SJSA1 (cell line): ENCODE measurements around the gene PEX12. TPM values are rescaled to one million over a fixed set of nuclear protein-coding genes. Genes with fewer than 3 reads are reported as not detected.
"Not testable (repeated sequence)": the region's sequence is repeated elsewhere in the genome, so short reads cannot be mapped to it uniquely, and the experiment has no call there.

Experiments used
- DNase-seq, 2 experiments: peaks; one replicate each; pipeline ENCODE4 v3.0.0-alpha.2; 2015 to 2020; ENCODE audit warnings: low spot score in 2 of 2, low read depth in 1 of 2
- H3K27ac ChIP-seq: fragments of 250-450 bp; sonication (Bioruptor Pico); 2 replicates; pipeline ENCODE4 v1.5.1; 2020; ENCODE audit warnings: mild to moderate bottlenecking, moderate library complexity
- H3K27me3 ChIP-seq: fragments of 250-450 bp; sonication (Bioruptor Pico); replicated peaks from 2 replicates; pipeline ENCODE4 v1.5.1; 2020; ENCODE audit warnings: mild to moderate bottlenecking, moderate library complexity
- H3K36me3 ChIP-seq: fragments of 250-450 bp; sonication (Bioruptor Pico); 2 replicates; pipeline ENCODE4 v1.5.1; 2020; ENCODE audit warnings: mild to moderate bottlenecking
- H3K4me1 ChIP-seq: fragments of 250-450 bp; sonication (Bioruptor Pico); replicated peaks from 2 replicates; pipeline ENCODE4 v1.6.1; 2021; ENCODE audit warnings: mild to moderate bottlenecking
- H3K4me3 ChIP-seq: fragments of 250-450 bp; sonication (Bioruptor Pico); 2 replicates; pipeline ENCODE4 v1.5.1; 2020; ENCODE audit warnings: mild to moderate bottlenecking
- H3K9me3 ChIP-seq: fragments of 250-450 bp; sonication (Bioruptor Pico); replicated peaks from 2 replicates; pipeline ENCODE4 v1.5.1; 2020; ENCODE audit warnings: mild to moderate bottlenecking
- total RNA-seq: library from RNA; depleted of rRNA; stranded (reverse); fragments of >200 nt; shearing (Covaris generic); gene quantifications from 2 replicates; pipeline ENCODE4 v1.2.3, GENCODE V29; 2014; rRNA removed

Gene PEX12
- 4.8 and 5.8 TPM in 2 replicates for total RNA-seq

DNA sequence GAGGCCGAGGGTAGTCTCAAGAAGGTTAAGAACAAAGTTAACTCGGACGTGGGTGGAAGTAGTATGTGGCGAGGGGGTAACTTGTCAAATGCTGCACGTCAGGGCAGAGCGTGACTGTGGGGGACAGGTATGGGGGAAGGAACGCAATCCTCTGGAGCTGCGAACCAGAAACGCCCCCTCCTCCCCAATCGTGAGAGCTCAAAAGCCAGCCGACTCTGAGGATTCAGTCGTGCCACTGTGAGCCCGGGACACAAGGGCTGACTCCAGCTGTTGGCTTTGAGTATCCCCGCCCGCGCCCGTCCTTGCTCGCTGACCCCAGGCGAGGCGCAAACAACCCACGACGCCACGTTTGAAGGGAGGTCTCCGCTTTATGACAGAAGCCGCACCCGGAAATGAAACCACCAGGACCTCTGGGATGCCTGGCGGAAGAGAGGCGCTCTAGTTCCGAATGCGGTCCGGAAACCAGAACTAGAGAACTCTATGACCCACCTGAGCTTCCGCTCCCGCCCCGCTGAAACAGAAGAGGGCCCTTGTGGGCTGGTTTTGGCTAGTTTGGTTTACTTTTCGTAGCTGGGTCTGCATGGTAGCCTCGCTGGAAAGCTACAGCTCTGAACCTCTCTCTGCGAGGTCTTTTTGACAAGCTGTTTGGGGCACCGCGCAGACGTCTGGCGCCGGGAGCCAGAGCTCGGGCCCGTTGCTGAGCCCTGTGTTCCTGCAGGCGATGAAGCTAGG is at the start of gene PEX12:
PEX12 (minus strand) TSS at position 375 of the 732 bp plus-strand sequence. CDS start 550 bp downstream, outside the sequence.
- peak; percentile 80 to 87 for DNase-seq
- Histone ChIP-seq H3K27ac (peak within 1 kb of the TSS; percentile 62), H3K9me3 (no peaks in the 10 kb centered on the region)

DNA sequence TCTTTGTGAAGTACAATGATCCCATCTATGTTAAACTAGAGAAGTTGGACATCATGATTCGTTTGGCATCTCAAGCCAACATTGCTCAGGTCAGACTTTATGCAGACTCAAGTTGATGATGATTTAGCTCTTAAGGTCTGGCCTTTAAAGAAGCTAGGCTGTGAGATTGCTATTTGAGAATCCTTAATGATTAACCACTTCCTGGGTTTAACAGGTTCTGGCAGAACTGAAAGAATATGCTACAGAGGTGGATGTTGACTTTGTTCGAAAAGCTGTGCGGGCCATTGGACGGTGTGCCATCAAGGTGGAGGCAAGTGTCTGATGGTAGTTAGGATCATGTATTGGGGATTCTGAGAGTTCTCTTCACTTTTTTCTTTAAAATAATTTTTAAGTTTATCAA is 49.0 kb upstream of the PEX12 start:
- peaks cover 14% of the 10 kb centered on the region for H3K4me1 ChIP-seq
- H3K36me3 ChIP-seq: peaks cover 91% of the 10 kb centered on the region

More for the DNA sequence above, at the start of gene PEX12:
- Histone ChIP-seq H3K4me3 (peak within 1 kb of the TSS; percentile 58), H3K36me3 (peaks cover 26% of the 10 kb centered on the region), H3K27me3 (no peaks in the 10 kb centered on the region), H3K4me1 (peaks cover 23% of the 10 kb centered on the region)

DNA sequence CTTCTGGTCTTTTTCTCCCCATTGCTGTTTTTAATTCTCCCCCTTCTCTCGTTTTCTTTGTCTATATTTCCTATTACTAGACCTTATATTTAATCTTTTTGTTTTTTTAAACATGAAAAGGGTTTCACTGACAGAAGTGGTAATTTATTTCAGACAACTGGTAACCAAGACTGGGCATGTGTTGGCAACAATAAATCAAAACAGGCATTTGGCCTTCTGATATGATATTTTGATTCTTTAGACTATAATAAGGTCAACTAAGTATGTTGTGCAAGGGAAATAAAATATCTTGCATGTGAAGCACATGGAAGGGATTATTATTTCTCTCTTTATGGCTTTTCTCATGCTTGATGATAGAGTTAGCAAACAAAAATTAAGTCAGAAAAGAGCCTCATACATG is 43.4 kb upstream of the PEX12 start:
- no peaks in the 10 kb centered on the region for H3K4me1 ChIP-seq
- no peaks in the 10 kb centered on the region for H3K27me3 ChIP-seq
- no peak overlapping the region for H3K4me3 ChIP-seq
- no peak for DNase-seq
- H3K36me3 ChIP-seq: peaks cover 68% of the 10 kb centered on the region
- H3K27ac ChIP-seq: no peak overlapping the region
- H3K9me3 ChIP-seq: no peaks in the 10 kb centered on the region

More for the DNA sequence above, 49.0 kb upstream of the PEX12 start:
- H3K27ac ChIP-seq: no peak overlapping the region
- H3K4me3 ChIP-seq: no peak overlapping the region
- DNase-seq: no peak
- no peaks in the 10 kb centered on the region for H3K9me3 ChIP-seq
- no peaks in the 10 kb centered on the region for H3K27me3 ChIP-seq

DNA sequence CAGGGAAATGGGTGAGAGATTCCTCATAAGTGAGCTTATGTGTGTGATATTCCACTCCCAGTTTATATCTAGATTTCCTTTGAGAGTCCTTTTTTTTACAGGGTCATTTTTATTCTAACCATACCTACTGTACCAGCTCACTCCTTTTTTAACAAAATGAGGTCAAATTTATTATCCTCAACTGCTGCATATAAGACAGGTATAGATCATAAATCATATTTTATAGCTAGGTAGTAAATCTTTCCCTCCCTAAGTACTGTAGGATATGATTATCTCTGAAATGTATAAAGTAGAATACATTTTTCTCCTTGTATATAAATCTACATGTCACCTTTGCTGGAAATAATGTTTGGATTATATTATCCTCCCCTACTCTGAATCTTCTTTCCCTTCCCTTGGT is 40.3 kb upstream of the PEX12 start:
- Histone ChIP-seq H3K36me3 (peaks cover 63% of the 10 kb centered on the region), H3K4me1 (no peaks in the 10 kb centered on the region), H3K9me3 (no peaks in the 10 kb centered on the region), H3K27ac (no peak overlapping the region), H3K4me3 (no peak overlapping the region), H3K27me3 (no peaks in the 10 kb centered on the region)
- no peak for DNase-seq

DNA sequence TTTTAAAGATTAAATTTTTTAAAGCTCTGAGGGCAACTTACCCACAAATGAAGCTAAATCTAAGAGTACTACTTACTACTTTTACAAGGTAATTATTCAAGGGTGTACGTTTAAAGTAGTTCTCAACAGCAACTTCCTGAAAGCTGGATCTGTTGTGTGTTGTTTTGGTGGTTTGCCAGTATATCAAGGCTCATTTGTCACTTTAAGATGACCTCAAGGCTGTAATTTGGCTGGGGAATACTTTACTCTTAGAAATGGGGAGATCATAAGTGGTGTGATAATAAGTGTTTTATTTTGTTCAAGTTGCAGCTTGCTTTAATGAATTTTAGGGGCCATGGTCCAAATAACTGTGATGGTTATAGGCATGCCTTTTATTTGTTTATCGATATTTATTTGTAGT is 39.1 kb upstream of the PEX12 start:
- DNase-seq: no peak
- no peaks in the 10 kb centered on the region for H3K9me3 ChIP-seq
- no peaks in the 10 kb centered on the region for H3K4me1 ChIP-seq
- no peak overlapping the region for H3K4me3 ChIP-seq
- H3K27me3 ChIP-seq: no peaks in the 10 kb centered on the region
- H3K27ac ChIP-seq: no peak overlapping the region
- H3K36me3 ChIP-seq: peaks cover 64% of the 10 kb centered on the region

DNA sequence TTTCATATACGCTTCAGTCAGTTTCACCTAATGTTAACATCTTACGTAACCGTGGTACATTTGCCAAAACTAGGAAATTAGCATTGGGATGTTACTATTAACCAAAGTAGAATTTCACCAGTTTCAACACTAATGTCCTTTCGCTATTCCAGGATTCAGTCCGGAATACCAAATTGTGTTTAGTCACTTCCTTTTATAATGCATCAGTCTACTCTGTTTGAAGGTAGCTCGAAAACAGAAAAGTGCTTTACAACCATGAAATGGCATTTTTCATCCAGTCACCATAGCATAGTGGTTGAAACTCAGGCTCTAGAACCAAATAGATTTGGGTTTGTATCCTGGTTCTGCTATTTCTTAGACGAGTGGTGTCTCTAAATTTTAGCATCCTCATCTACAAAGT is 38.2 kb upstream of the PEX12 start:
- no peak overlapping the region for H3K4me3 ChIP-seq
- DNase-seq: no peak
- H3K27ac ChIP-seq: no peak overlapping the region
- no peaks in the 10 kb centered on the region for H3K4me1 ChIP-seq
- peaks cover 73% of the 10 kb centered on the region for H3K36me3 ChIP-seq
- H3K27me3 ChIP-seq: no peaks in the 10 kb centered on the region
- H3K9me3 ChIP-seq: no peaks in the 10 kb centered on the region

DNA sequence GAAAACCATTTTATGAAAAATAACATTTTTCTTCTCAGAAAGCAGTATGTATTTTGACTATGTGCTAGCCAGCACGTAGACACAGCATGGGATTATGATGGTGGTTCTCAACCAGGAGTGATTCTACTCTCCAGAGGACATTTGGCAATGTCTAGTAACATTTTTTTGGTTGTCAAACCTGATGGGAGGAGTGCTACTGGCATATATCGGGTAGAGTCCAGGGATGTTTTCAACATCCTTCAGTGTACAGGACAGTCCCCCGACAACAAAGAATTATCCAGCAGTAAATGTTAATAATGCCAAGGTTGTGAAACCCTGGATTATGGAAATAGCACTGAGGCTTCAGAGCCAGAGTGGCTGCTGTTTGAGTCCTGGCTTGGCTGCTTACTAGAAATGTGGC is 36.4 kb upstream of the PEX12 start:
- H3K9me3 ChIP-seq: no peaks in the 10 kb centered on the region
- DNase-seq: no peak
- H3K4me3 ChIP-seq: no peak overlapping the region
- H3K27me3 ChIP-seq: no peaks in the 10 kb centered on the region
- peaks cover 87% of the 10 kb centered on the region for H3K36me3 ChIP-seq
- H3K27ac ChIP-seq: no peak overlapping the region
- no peaks in the 10 kb centered on the region for H3K4me1 ChIP-seq

DNA sequence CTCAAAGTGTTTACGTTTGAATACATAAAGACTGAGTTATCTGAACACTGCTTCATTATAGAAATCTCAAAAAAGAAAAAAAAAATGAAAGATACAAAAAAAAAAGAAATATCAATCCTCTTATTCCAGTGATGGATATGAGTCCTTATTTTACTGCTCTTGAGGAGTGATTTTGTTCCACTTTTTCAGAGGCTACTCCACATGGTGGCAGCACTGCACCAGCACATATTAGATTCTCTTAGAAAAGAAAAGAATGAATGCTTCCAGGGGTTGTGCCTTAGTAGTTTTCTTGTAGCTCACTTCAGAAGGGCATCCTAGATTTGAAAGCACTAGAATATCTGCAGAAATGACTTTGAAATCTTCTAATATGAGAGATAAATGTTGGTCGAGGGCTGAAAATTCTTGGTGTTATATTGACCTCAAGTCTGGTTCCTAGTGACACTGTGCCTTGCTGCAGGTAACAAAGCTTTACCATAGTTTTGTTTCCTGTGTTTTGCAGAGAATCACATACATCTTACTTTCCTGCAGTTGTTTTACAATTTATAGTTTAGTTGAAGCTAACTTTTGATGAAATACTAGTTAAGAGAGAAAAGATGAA is 34.7 kb upstream of the PEX12 start:
- H3K4me3 ChIP-seq: no peak overlapping the region
- no peak overlapping the region for H3K27ac ChIP-seq
- H3K36me3 ChIP-seq: peaks cover 90% of the 10 kb centered on the region
- DNase-seq: peak in 1 of 2 experiments; percentile 32
- H3K9me3 ChIP-seq: no peaks in the 10 kb centered on the region
- H3K27me3 ChIP-seq: no peaks in the 10 kb centered on the region
- no peaks in the 10 kb centered on the region for H3K4me1 ChIP-seq

DNA sequence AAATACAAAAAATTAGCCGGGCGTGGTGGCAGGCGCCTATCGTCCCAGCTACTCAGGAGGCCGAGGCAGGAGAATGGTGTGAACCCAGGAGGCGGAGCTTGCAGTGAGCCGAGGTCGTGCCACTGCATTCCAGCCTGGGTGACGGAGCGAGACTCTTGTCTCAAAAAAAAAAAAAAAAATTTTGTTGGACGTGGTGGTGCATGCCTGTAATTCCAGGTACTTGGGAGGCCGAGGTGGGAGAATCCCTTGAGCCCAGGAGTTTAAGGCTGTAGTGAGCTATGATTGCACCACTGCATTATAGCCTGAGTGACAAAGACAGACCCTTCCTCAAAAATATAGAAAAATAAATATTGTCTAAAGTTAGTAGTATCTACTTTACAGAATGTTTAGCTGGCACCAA is 32.4 kb upstream of the PEX12 start:
- H3K36me3 ChIP-seq: peaks cover 95% of the 10 kb centered on the region
- not testable (repeated sequence) for DNase-seq

DNA sequence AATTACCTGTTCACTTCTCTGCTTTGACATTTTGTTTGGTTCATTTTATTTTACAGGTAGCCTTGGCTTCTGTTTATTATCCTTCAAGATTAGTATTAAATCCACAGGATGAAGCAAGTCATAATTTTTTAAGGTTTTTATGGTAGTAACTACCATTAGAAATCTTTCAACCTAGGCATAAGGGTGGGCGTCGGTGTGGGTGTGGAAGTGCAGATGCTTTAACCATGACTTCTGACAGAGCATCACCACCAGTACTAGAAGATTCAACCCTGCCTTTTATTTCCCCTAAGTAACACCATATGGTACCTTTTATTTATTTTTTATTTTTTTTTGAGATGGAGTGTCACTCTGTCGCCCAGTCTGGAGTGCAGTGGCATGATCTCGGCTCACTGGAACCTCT is 31.5 kb upstream of the PEX12 start:
- H3K36me3 ChIP-seq: peaks cover 96% of the 10 kb centered on the region
- no peaks in the 10 kb centered on the region for H3K27me3 ChIP-seq
- no peak for DNase-seq
- H3K4me1 ChIP-seq: no peaks in the 10 kb centered on the region
- no peaks in the 10 kb centered on the region for H3K9me3 ChIP-seq
- H3K27ac ChIP-seq: no peak overlapping the region
- H3K4me3 ChIP-seq: no peak overlapping the region

More for the DNA sequence above, 32.4 kb upstream of the PEX12 start:
- not testable (repeated sequence) for H3K4me3 ChIP-seq, H3K27me3 ChIP-seq, H3K9me3 ChIP-seq, H3K27ac ChIP-seq, H3K4me1 ChIP-seq

DNA sequence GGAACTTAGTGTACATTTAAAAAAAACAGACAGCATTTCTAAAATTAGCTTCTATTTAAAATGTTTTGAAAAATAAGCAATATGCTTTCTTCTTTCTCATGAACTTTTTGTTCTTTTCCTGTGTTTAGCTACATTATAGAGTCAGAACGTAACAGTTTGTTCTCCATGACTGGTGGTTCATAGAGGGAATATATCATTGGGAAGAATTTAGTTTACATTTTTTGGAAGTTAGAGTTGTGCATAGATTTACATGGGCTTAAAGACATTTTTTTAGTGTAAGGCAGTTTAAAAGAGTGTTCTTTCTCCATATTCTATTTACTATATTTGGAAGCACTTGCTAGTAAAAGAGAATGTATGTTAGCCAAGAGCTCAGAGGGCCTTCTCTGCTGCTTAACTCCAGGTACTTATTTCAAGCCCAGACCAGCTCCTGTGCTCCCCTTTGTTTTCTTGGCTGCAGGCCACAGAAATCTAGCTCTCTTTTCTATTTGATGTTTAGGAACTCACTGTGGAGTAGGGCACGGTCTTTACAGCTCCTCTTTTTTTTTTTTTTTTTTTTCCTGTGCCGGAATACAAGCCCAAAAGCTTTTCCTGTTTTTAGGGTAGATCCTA is 29.0 kb upstream of the PEX12 start:
- H3K27ac ChIP-seq: no peak overlapping the region
- H3K27me3 ChIP-seq: no peaks in the 10 kb centered on the region
- no peak for DNase-seq
- no peaks in the 10 kb centered on the region for H3K9me3 ChIP-seq
- H3K4me3 ChIP-seq: no peak overlapping the region
- no peaks in the 10 kb centered on the region for H3K4me1 ChIP-seq
- H3K36me3 ChIP-seq: peaks cover 93% of the 10 kb centered on the region

DNA sequence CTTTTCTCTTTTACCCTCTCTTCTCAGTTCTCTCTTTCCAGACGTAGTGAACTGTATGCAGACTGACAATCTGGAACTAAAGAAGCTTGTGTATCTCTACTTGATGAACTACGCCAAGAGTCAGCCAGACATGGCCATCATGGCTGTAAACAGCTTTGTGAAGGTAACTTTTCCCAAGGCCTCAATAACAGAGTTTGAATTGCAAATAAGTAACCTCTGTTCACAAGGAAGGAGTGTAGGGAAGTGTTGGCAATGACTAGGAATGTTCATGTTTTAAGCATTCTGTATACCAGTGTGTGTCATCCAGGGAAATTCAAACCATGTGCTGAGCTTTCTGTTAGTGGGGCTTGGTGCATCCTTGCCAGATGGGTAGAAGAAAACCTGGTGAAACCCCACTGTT is 27.3 kb upstream of the PEX12 start:
- no peak for DNase-seq
- H3K4me3 ChIP-seq: no peak overlapping the region
- no peak overlapping the region for H3K27ac ChIP-seq
- no peaks in the 10 kb centered on the region for H3K9me3 ChIP-seq
- no peaks in the 10 kb centered on the region for H3K27me3 ChIP-seq
- no peaks in the 10 kb centered on the region for H3K4me1 ChIP-seq
- peaks cover 93% of the 10 kb centered on the region for H3K36me3 ChIP-seq

DNA sequence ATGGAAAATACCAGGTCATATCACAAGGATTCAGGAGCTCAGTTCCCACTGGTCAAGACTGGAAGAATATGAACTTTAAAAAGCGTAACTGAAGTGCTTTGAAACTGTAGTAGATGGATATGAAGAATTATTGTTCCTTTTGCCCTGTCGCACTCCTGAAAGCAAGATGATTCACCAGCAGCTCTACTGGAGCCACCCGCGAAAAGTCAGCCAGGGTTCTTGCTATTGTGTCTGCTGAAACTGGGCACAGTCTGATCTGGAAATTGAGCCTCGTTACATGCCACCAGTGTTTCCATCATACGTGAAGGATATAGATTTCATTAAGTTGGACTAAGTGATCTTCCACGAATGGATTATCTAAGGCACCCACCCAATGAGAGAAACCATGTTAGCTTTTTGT is 25.3 kb upstream of the PEX12 start:
- no peak for DNase-seq
- H3K9me3 ChIP-seq: no peaks in the 10 kb centered on the region
- H3K4me3 ChIP-seq: no peak overlapping the region

DNA sequence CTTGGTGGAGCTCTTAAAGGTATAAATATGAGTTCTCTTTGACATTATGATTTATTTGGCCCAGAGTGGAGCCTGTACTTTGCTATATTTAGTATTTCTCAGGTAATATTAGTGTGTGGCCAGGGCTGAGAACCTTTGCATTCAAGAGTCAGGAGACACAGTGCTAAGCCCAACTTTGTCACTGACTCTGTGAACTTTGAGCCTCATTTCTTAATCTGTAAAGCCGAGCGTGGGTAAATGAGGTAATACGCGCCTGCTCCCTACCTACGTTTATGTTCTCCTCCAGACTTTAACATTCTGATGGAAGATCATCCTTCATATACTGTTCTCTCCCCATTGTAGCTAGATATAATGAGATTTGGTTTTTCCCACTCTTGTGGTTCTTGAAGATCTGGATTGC is 19.2 kb upstream of the PEX12 start:
- Histone ChIP-seq H3K36me3 (peaks cover 94% of the 10 kb centered on the region), H3K4me1 (no peaks in the 10 kb centered on the region), H3K9me3 (no peaks in the 10 kb centered on the region), H3K4me3 (no peak overlapping the region), H3K27me3 (no peaks in the 10 kb centered on the region), H3K27ac (no peak overlapping the region)
- DNase-seq: no peak

More for the DNA sequence above, 25.3 kb upstream of the PEX12 start:
- Histone ChIP-seq H3K36me3 (peaks cover 91% of the 10 kb centered on the region), H3K27me3 (no peaks in the 10 kb centered on the region), H3K27ac (no peak overlapping the region), H3K4me1 (no peaks in the 10 kb centered on the region)
